GM23248 (cell line): Measurements from ENCODE around the gene MEF2A.

Experiments
- EZH2 ChIP-seq: fragments of 200-600 bp; sonication (generic); IDR thresholded peaks from 2 replicates; pipeline ENCODE4 v1.6.1; 2018; ENCODE audit warnings: antibody characterized with exemption, mild to moderate bottlenecking; ENCODE audit not compliant: insufficient read depth, poor library complexity, severe bottlenecking
- EZH2phosphoT487 ChIP-seq: fragments of 200-600 bp; sonication (generic); IDR thresholded peaks from 2 replicates; pipeline ENCODE4 v1.6.1; 2018; ENCODE audit warnings: antibody characterized with exemption, moderate library complexity, mild to moderate bottlenecking, low read depth; ENCODE audit not compliant: insufficient read depth

- TF ChIP-seq EZH2: no peak
- TF ChIP-seq EZH2phosphoT487: no peak
Measured at GRCh38 chr15:99686290-99686689, 120.5 kb downstream of the MEF2A start.
